SK-N-SH (cell line): ENCODE measurements around the gene ACSL1.

Experiments
- CTCF ChIP-seq: fragments of 200-600 bp; sonication (generic); IDR thresholded peaks from 2 replicates; pipeline ENCODE4 v1.6.1; 2017; ENCODE audit warnings: antibody characterized with exemption, mild to moderate bottlenecking, moderate library complexity
- EP300 ChIP-seq, 2 experiments: IDR thresholded peaks; 2 replicates each; pipeline versions ENCODE4 v1.4.0 to v1.6.1; 2012; ENCODE audit warnings: borderline replicate concordance in 1 of 2, low read depth in 1 of 2, low read length in 1 of 2
- EZH2phosphoT487 ChIP-seq: fragments of 200-600 bp; sonication (generic); IDR thresholded peaks from 2 replicates; pipeline ENCODE4 v1.6.1; 2017; ENCODE audit warnings: low read depth, mixed run types, mild to moderate bottlenecking, antibody characterized with exemption, moderate library complexity, borderline replicate concordance
- JUND ChIP-seq: IDR thresholded peaks from 2 replicates; pipeline ENCODE4 v1.4.0; 2012
- RAD21 ChIP-seq: IDR thresholded peaks from 2 replicates; pipeline ENCODE4 v1.6.1; 2012; ENCODE audit warnings: mild to moderate bottlenecking, low read length
- RCOR1 ChIP-seq: fragments of 150-350 bp; IDR thresholded peaks from 2 replicates; pipeline ENCODE4 v1.6.1; 2017; ENCODE audit warnings: antibody characterized with exemption, low read length
- TAF1 ChIP-seq: IDR thresholded peaks from 2 replicates; pipeline ENCODE4 v1.6.1; 2012; ENCODE audit warnings: low read depth, mild to moderate bottlenecking, low read length, moderate library complexity, borderline replicate concordance

- TF ChIP-seq CTCF (no peak), RAD21 (no peak), EZH2phosphoT487 (no peak), EP300 (IDR thresholded peaks at IDR 0.05; ENCODE audit: borderline replicate concordance in 1 of 2, low read depth in 1 of 2, low read length in 1 of 2) (no peak), TAF1 (no peak), JUND (no peak), RCOR1 (no peak)
Observed at GRCh38 chr4:184721254-184721653, 104.5 kb downstream of the ACSL1 start.
